ENCODE measurements around the gene TCF4.

The TCF4 gene

DNA sequence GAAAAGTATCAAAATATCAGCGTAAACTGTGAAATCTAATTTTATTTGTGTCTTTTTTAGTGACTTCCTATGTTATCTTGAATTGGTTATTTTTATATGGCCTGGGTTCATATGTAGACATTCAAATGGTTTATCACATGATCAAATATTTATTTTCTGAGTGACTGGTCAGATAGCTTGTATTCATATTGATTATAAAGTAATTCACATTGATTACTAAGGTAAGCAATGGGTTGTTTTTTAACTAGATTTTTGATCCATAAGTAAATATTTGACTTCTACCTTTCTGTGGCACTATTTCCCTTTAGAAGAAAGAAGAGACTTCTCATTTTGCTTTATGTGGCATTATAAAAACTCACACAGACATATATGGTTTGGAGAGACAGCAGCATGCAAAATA is 260.5 kb downstream of the TCF4 start:
- no peak overlapping the region for H3K27ac ChIP-seq

DNA sequence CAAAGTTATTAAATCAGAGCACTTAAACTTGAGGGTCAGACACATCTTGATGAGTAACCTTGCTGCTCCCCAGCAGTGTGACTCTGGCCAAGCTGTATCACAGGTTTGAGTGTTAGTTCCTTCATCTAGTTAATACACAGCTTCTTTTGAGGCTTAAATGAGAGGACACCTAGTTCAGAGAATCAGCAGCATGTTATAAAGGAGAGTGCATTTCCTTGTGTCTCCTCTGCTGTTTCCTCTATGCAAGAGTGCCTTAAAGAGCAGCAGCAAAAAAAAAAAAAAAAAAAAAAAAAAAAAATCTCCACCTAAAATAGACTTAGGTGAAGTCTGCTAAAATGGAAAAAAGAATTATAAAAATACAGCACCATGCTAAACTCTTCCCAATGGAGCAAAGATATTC is 261.9 kb downstream of the TCF4 start:
- TF ChIP-seq, protein P1, sequence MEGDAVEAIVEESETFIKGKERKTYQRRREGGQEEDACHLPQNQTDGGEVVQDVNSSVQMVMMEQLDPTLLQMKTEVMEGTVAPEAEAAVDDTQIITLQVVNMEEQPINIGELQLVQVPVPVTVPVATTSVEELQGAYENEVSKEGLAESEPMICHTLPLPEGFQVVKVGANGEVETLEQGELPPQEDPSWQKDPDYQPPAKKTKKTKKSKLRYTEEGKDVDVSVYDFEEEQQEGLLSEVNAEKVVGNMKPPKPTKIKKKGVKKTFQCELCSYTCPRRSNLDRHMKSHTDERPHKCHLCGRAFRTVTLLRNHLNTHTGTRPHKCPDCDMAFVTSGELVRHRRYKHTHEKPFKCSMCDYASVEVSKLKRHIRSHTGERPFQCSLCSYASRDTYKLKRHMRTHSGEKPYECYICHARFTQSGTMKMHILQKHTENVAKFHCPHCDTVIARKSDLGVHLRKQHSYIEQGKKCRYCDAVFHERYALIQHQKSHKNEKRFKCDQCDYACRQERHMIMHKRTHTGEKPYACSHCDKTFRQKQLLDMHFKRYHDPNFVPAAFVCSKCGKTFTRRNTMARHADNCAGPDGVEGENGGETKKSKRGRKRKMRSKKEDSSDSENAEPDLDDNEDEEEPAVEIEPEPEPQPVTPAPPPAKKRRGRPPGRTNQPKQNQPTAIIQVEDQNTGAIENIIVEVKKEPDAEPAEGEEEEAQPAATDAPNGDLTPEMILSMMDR (conservative IDR thresholded peaks at IDR 0.05): no peak
- no peak overlapping the region for H3K27ac ChIP-seq

More for the DNA sequence above, 260.5 kb downstream of the TCF4 start:
- TF ChIP-seq, protein P1 (conservative IDR thresholded peaks at IDR 0.05): no peak

DNA sequence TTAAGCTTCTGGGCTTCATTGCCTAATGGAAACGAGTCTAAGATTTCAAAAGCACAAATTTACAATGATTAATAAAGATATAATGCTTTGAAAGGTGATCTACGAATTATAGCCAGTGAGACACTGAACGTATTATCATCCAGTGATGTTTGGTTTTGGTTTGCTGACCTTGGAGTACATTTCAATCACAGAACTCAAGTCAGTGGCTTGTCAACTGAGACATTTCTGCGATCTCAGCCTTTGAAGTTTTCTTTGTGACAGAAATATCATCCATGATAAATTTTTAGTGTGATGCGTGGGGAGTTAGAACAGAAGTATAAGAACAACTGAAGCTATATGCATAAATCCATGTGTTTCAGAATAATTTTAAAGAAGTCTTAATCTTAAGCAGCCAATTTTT is 263.8 kb downstream of the TCF4 start:
- no peak overlapping the region for H3K27ac ChIP-seq

DNA sequence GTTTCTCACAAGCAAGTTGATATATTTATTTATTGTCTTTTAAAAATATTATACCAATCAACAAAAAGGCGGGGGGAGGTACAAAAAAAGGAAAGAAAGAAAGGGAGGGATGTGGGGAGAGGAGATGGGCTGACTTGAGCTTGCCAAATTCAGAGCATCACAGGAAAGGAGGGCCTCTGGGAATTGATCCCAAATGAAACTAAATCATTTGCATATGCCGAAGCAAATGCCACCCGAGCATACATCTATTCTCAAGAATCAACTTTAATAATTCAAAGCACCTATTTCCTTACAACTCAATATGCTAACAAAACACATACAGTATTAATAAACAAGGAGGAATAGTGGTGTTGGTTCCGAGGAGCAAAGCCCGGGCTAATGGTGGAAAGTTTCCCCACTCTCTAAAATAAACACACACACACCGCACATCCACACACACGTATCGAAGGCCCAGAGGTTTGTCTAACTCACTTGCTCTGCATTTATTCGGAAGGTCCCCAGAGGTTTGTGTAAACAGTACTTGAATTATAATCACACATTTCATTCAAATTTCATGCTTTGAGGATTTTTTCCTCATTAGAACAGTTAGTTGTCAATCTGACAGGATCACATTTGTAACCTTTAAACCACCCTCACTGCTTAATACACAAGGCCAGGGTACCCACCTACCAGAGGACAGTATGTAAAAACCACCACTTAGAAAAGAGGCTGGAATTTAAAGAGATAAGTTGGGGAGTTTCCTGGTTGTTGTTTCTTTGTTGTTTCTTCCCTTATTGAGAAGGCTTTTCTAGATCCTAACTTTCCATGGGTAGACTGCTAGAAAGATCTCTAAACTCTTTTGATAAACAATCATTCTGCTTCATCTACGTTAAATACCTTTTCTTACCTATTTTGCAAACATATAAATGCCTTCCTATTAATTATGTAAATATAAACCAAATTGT is 264.7 kb downstream of the TCF4 start:
- H3K27ac ChIP-seq: no peak overlapping the region
- TF ChIP-seq, protein P1 (conservative IDR thresholded peaks at IDR 0.05): no peak

More for the DNA sequence above, 263.8 kb downstream of the TCF4 start:
- TF ChIP-seq, protein P1 (conservative IDR thresholded peaks at IDR 0.05): no peak

DNA sequence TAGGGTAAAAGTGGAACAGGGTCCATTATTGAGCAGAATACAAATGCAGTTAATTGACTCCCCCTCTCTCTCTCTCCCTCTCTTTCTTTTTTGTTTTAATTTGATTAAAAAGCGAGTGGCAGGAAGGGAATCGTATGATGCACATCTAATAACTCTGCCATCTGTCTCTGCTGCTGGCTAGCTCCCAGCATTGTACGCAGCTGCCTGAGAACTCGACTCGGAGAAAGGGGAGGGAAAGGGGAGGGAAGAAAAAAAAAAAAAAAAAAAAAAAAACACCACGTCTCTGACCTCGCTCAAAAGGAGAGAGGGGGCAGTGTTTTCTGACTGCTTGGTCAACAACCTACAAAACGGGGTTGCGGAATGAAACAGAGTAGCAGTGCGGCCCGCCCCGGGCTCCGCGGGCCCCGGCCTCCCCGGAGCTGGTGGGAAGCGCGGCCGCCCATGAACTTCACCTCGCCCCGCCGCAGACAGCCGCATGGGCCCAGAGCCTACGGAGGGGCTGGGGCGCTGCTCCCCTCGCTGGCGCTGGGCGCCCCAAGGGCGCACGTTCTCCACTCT is 265.7 kb downstream of the TCF4 start:
- TF ChIP-seq, protein P1 (conservative IDR thresholded peaks at IDR 0.05): no peak
- H3K27ac ChIP-seq: no peak overlapping the region

DNA sequence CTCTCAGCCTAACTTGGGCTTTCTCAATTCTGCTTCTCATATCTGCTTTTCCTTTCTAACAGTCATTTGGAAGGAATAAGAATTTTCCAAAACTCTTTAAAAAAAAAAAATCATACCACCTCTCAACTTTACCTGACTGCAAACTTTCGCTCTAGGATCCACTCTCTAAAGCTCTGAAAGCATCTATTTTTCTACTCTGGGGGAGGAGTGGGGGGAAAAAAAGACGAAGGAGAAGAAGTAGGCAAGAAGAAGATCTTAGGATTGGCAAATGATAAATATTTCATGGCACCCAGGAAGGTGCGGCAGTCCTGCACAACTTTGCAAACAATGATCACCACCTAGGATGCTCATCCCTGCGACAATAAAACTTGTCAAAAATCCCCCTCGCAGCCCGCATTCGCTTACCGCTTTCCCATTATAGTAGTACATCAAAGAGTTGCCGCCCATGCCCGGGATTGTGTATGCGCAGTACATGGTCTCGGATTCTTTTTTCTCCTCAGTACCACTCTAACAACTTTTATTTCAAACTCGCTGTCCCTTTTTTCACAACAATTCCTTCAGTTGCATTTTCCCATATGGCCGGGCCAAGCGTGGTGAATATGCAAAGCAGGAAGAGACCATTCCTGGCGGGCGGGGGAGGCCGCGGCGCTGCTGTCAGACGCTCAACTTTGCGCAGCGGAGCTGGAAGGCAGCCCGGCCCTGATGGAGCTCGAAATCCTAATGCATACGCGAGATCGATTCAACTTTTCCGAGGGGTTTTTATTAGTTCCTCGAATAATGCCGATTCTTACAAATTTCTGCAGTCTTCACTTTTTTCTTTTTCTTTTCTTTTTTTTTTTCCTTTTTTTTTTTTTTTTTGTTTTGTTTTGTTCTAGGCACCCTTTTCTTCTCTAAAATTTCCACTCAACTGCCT is 266.5 kb downstream of the TCF4 start:
- H3K27ac ChIP-seq: no peak overlapping the region
- TF ChIP-seq, protein P1 (conservative IDR thresholded peaks at IDR 0.05): no peak
